ENCODE results near the gene TRAPPC4.

Gene TRAPPC4

GRCh38 chr11:119067371-119068222 is 49.0 kb downstream of the TRAPPC4 start, which contains the start of gene VPS11:
Gene VPS11, plus strand, starts transcription at chr11:119067818. Its CDS starts 6 bp downstream, at chr11:119067824.
- peak within 1 kb of the TSS; percentile 83 for H3K4me3 ChIP-seq (ENCODE audit: control insufficient read depth, low read depth, low read length)
- no peak for TF ChIP-seq CTCF (IDR thresholded peaks at IDR 0.05; ENCODE audit: control insufficient read depth, insufficient read depth, low read depth, low read length, missing control alignments)
- peak; percentile 72 for DNase-seq (ENCODE audit: low read depth)
